ENCODE measurements around the gene ME3.

The ME3 gene

GRCh38 chr11:86586307-86586706 is 86.1 kb downstream of the ME3 start:
- no peak overlapping the region for H3K27ac ChIP-seq (replicated peaks)
- no peak for TF ChIP-seq REST (IDR thresholded peaks at IDR 0.05; ENCODE audit: insufficient replicate concordance, low read depth)
- no peak for TF ChIP-seq SPI1 (IDR thresholded peaks at IDR 0.05; ENCODE audit: borderline replicate concordance, low read depth)
- no peak for TF ChIP-seq GABPA (IDR thresholded peaks at IDR 0.05; ENCODE audit: low read depth)
- TF ChIP-seq, protein P1, sequence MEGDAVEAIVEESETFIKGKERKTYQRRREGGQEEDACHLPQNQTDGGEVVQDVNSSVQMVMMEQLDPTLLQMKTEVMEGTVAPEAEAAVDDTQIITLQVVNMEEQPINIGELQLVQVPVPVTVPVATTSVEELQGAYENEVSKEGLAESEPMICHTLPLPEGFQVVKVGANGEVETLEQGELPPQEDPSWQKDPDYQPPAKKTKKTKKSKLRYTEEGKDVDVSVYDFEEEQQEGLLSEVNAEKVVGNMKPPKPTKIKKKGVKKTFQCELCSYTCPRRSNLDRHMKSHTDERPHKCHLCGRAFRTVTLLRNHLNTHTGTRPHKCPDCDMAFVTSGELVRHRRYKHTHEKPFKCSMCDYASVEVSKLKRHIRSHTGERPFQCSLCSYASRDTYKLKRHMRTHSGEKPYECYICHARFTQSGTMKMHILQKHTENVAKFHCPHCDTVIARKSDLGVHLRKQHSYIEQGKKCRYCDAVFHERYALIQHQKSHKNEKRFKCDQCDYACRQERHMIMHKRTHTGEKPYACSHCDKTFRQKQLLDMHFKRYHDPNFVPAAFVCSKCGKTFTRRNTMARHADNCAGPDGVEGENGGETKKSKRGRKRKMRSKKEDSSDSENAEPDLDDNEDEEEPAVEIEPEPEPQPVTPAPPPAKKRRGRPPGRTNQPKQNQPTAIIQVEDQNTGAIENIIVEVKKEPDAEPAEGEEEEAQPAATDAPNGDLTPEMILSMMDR (IDR thresholded peaks at IDR 0.05; ENCODE audit: insufficient read depth, low read length): no peak
- TF ChIP-seq POLR2AphosphoS5 (IDR thresholded peaks at IDR 0.05; ENCODE audit: low read depth): no peak

GRCh38 chr11:86582898-86583297 is 89.5 kb downstream of the ME3 start:
- DNase-seq (ENCODE audit: low read depth in 1 of 2, low spot score in 1 of 2): no peak
- TF ChIP-seq SPI1 (IDR thresholded peaks at IDR 0.05; ENCODE audit: borderline replicate concordance, low read depth): no peak
- no peak for TF ChIP-seq GABPA (IDR thresholded peaks at IDR 0.05; ENCODE audit: low read depth)
- no peak for TF ChIP-seq POLR2AphosphoS5 (IDR thresholded peaks at IDR 0.05; ENCODE audit: low read depth)
- TF ChIP-seq REST (IDR thresholded peaks at IDR 0.05; ENCODE audit: insufficient replicate concordance, low read depth): no peak
- TF ChIP-seq, protein P1 (IDR thresholded peaks at IDR 0.05; ENCODE audit: insufficient read depth, low read length): no peak
- no peak overlapping the region for H3K27ac ChIP-seq (replicated peaks)

More at GRCh38 chr11:86586307-86586706, 86.1 kb downstream of the ME3 start:
- peaks cover 3% of the 10 kb centered on the region for H3K27me3 ChIP-seq (ENCODE audit: insufficient read depth, poor library complexity, severe bottlenecking)
- no peak overlapping the region for H3K4me3 ChIP-seq (replicated peaks; ENCODE audit: insufficient read depth, low read length)
- no peak for DNase-seq (ENCODE audit: low read depth in 1 of 2, low spot score in 1 of 2)

DNA sequence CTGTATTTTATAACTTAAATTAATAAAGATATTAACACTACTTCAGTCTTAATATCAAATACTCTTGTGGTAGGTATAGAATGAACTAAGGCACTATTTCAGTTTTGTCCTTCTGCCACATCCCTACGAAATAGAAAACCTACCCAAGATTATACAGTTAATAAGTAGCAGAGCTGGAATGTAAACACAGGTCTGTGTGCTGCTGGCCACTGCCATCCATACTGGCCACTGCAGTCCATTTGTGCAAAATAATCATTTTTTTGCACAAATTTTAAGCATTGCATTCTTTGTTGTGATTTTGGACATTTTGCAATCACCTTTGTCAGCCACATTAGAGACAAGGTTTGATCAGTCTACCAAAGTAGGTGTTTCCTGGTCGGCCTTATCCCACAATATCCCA is 91.9 kb downstream of the ME3 start:
- H3K27ac ChIP-seq (replicated peaks): no peak overlapping the region
- H3K4me3 ChIP-seq (replicated peaks; ENCODE audit: insufficient read depth, low read length): no peak overlapping the region
- peaks cover 3% of the 10 kb centered on the region for H3K27me3 ChIP-seq (ENCODE audit: insufficient read depth, poor library complexity, severe bottlenecking)
- DNase-seq (ENCODE audit: low read depth in 1 of 2, low spot score in 1 of 2): no peak
- no peak for TF ChIP-seq SPI1 (IDR thresholded peaks at IDR 0.05; ENCODE audit: borderline replicate concordance, low read depth)
- no peak for TF ChIP-seq POLR2AphosphoS5 (IDR thresholded peaks at IDR 0.05; ENCODE audit: low read depth)
- no peak for TF ChIP-seq GABPA (IDR thresholded peaks at IDR 0.05; ENCODE audit: low read depth)
- no peak for TF ChIP-seq REST (IDR thresholded peaks at IDR 0.05; ENCODE audit: insufficient replicate concordance, low read depth)
- TF ChIP-seq, protein P1 (IDR thresholded peaks at IDR 0.05; ENCODE audit: insufficient read depth, low read length): no peak

More at GRCh38 chr11:86582898-86583297, 89.5 kb downstream of the ME3 start:
- Histone ChIP-seq H3K4me3 (replicated peaks; ENCODE audit: insufficient read depth, low read length) (no peak overlapping the region), H3K27me3 (ENCODE audit: insufficient read depth, poor library complexity, severe bottlenecking) (peaks cover 3% of the 10 kb centered on the region)

Measured in HL-60 (cell line).